GM18508 (cell line): ENCODE measurements around the gene H2BW2.
"Not testable (repeated sequence)": the region's sequence is repeated elsewhere in the genome, so short reads cannot be mapped to it uniquely, and the experiment has no call there.

ENCODE experiments used
- ATAC-seq: cut with Tn5 transposase; IDR thresholded peaks from one replicate; pipeline ENCODE4 v1.9.1; 2021; ENCODE audit warnings: moderate number of reproducible peaks; ENCODE audit not compliant: insufficient read depth, unreplicated experiment

Gene H2BW2

DNA sequence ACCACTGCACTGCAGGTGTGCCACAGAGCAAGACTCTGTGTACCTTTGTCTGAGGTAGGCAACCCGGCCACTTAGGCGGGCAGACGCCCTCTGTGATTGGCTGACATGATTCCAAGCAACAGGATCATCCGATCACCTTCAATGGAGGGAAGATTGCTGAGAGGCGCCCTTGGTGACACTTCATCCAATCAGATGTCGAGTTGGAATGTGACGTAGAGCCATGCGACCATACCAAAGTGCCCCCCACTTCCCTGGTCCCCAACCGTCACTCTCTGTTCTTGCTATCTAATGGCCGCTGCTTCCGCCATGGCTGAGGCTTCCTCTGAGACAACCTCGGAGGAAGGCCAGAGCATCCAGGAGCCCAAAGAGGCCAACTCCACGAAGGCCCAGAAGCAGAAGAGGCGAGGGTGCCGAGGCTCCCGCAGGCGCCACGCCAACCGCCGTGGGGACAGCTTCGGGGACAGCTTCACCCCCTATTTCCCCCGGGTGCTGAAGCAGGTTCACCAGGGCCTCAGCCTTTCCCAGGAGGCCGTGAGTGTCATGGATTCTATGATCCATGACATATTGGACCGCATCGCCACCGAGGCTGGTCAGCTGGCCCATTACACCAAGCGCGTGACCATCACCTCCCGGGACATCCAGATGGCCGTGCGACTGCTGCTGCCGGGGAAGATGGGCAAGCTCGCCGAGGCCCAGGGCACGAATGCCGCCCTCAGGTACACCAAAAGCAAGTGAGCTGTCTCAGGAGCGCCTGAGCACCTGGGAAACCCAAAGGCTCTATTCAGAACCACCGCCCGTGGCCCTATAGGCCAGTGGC, at the start of gene H2BW2:
Gene H2BW2 (plus strand): TSS at position 268 of the 817 bp plus-strand sequence. CDS start 39 bp downstream, at position 307.
- ATAC-seq: no peak

DNA sequence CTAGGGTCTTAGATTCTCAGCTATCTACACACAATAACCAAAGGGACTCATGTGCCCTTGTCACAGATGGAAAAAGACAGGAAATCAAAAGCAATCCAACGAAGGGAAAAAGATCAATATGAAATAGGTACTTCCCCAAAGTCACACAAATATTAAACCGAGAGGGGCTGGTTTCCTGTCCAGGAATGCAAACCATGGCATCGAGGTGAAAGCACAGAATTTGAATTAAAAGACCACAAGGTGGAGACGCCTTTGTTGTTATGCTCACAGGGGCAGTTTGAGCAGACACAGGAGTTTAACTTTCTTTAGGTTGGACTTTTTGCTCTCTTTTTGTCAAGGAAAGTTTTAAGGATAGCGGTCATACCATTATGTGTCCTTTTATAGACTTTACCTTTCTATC, 40.5 kb upstream of the H2BW2 start:
- ATAC-seq: peak; percentile 71

DNA sequence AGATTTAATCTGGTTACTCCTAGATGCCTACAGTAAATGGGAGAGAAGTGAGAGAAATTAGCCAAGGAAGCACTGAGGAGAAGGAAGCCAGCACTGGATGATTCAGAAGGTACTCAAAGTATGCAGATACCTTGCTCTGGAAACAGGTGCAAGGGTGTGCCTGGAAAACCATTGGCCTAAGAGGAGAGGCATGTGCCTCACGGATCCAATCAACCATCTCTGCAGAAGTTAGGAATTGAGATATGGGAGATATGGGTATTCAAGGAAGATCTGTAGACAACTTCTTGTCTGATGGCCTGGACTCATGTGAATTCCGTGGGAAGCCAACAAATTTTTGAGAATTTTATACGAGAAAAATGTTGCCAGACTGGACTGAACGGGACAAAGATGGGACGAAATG, 30.9 kb upstream of the H2BW2 start:
- no peak for ATAC-seq

DNA sequence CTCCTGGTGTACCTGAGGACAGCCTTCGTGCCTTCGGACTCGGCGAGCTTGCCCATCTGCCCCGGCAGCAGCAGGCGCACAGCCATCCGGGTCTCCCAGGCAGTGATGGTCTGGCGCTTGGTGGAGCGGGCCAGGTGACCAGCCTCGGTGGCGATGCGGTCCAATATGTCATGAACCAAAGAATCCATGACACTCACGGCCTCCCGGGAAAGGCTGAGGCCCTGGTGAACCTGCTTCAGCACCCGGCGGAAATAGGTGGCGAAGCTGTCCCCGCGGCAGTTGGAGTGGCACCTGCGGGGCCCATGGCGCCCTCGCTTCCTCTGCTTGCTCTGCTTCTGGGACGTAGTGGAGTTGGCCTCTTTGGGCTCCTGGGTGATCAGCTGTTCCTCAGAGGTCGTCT, 26.6 kb upstream of the H2BW2 start:
- no peak for ATAC-seq

DNA sequence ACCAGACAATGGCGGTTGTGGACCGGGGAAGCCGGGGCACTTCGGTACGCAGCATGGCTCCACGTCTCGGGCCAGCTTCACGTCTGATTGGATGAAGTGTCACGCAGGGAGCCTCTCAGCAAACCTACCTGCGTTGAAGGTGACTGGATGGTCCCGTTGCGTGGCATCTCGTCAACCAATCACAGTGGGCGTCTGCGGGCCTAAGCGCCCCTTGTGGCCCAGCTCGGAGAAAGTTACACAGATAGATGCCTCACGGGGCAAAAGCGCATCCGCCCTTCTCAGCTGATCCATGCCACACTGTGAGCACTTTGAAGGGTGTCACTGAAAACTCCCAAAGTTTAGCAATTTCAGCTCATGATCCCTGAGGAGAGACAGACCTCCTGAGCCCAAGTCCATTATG, 26.1 kb upstream of the H2BW2 start, which contains the start of gene H2BW1:
Gene H2BW1 (minus strand): TSS at position 103 of the 400 bp plus-strand sequence. CDS start 132 bp downstream, outside the sequence.
- no peak for ATAC-seq

DNA sequence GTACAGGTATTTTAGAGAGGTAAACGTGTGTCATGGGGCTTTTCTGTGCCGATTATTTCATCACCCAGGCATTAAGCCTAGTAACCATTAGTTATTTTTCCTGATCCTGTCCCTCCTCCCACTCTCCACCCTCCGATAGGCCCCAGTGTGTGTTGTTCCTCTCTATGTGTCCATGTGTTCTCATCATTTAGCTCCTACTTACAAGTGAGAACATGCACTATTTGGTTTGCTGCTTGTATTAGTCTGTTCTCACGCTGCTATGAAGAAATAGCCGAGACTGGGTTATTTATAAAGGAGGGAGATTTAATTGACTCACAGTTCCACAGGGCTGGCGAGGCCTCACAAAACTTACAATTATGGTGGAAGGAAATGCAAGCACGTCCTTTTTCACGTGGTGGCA, 24.2 kb upstream of the H2BW2 start:
- ATAC-seq: not testable (repeated sequence)

DNA sequence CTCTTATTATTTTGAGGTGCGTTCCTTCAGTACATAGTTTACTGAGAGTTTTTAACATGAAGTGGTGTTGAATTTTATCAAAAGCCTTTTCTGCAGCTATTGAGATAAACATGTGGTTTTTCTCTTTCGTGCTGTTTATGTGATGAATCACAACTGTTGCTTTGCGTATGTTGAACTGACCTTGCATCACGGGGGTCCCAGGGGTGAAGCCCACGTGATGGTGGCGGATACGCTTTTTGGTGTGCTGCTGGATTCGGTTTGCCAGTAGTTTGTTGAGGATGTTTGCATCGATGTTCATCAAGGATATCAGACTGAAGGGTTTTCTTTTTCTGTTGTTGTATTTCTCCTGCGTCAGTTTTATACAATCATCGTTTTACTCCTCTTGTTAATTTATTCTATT, 21.6 kb upstream of the H2BW2 start:
- ATAC-seq: no peak

DNA sequence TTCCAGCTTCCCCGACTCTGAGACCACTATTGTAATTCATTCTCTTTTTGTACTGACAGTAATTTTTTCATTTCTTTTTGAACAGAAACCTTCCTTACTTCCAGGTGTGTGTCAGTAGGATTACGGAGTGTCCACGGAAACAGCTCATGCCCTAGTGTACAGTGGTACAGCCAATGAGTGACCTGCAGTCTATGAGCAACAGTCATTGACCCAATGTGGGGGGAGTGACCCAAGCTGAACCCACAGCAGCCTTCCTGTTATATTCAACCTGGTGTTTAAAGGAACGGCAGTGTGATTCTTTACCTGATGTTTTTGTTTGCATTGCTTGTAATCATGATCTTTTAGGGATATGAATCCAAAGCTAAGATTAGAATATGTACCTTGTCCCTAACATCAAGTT, 1.2 kb downstream of the H2BW2 start:
- ATAC-seq: no peak

DNA sequence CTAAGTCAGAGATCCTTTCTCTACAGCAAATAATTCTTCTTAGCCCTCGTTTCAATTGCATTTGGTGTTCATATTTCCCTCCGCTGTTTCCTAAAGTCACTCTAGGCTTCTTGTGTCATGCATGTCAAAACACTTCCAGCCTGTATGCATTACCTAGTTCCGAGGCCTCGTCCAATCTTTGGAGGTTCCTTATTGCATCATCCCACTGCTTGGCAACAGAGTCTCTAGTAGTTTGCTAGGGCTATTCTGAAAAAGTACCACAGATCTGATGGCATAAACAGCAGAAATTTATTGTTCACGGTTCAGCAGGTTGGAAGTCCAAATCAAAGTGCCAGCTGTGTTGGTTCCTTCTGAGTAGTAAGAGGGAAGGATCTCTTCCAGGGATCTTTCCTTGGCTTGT, 5.9 kb downstream of the H2BW2 start:
- no peak for ATAC-seq

DNA sequence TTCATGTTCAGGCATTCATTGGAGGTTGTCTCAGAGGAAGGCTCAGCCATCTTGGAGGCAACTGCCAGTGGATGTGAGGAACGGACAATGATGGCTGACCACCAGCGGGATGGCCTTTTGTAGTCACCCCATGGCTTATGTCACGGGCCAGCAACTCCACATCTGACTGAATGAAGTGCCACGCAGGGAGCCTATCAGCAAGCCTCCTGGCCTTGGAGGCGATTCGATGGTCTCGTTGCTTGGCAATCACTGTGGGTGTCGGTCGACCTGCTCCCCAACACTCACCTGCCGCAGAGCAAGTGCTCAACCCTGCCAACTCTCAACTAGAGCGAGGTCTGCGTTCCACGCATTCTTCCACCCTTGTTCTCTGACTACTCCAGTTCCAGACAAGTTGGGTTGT, 7.4 kb downstream of the H2BW2 start:
- no peak for ATAC-seq

DNA sequence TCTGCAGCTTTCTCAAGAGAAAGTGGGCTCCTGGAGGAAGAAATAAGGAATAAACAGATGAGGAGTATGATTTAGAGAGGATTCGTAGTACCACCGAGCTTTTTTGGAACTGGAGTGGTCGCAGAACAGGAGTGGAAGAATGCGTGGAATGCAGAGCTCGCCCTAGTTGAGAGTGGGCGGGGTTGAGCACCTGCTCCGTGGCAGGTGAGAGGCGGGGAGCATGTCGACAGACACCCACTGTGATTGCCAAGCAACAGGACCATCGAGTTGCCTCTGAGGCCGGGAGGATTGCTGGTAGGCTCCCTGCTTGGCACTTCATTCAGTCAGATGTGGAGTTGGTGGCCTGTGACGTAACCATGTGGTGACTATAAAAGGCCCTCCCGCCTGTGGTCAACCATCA, 15.2 kb downstream of the H2BW2 start:
- ATAC-seq: not testable (repeated sequence)

DNA sequence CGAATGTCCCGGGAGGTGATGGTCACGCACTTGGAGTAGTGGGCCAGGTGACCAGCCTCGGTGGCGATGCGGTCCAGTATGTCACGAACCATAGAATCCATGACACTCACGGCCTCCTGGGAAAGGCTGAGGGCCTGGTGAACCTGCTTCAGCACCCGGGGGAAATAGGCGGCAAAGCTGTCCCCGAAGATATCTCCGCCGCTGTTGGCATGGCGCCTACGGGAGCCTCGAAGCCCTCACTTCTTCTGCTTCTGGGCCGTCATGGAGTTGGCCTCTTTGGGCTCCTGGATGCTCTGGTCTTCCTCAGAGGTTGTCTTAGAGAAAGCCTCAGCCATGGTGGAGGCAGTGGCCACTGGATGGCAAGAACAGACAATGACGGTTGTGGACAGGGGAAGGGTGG, 22.9 kb downstream of the H2BW2 start:
- ATAC-seq: not testable (repeated sequence)

DNA sequence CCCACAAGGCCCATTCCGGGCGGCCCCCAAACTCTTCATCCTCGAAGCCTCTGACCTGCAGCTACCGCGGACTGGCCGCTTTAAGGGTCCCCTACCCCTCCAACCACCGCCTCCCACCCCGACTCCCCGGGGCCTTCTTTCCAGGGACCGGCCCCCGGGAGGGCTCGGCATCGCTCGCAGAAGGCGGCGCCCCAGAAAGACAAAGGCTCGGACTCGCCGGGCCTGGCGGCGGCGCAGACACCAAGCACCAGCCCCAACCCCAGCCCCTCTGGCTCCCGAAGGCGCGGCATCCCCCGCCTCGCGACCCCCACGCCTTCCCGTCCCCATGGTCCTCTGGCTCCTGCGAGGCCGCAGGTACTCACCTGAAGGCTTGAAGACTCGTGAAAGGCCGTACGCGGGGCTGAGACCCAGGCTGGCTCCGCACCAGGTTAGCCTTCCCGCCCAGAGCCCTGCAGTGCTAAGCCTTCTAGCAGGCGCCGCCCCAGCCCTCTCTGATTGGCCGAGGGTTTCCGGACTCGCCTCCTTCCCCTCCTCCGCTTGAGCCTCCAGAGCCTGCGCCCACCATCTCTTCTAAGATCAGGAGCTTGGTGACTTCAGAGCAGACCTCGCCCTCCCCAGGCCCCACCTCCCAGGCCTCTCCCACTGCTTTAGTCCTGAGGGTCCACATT, 36.2 kb downstream of the H2BW2 start, which contains the start of gene TMSB15C:
Gene TMSB15C (minus strand): TSS at position 459 of the 668 bp plus-strand sequence.
- peak; percentile 79 for ATAC-seq

DNA sequence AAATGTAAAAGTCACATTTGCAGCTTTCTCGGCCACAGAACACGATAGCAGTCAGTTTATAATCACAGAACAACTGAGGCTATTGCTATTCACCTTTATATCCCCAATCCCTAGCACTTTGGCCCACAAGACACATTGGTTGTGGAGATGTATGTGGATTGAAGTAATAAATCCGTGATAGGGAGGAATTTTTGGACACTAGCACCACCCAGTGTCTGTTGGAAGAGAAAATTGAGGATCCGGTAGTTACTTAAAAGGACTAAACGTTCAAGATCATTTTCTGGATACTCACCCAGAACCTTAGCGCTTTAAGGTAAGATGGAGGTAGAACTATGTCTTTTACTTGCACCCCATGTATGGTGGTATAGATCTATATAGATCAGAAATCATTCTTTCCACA, 38.1 kb downstream of the H2BW2 start:
- not testable (repeated sequence) for ATAC-seq

DNA sequence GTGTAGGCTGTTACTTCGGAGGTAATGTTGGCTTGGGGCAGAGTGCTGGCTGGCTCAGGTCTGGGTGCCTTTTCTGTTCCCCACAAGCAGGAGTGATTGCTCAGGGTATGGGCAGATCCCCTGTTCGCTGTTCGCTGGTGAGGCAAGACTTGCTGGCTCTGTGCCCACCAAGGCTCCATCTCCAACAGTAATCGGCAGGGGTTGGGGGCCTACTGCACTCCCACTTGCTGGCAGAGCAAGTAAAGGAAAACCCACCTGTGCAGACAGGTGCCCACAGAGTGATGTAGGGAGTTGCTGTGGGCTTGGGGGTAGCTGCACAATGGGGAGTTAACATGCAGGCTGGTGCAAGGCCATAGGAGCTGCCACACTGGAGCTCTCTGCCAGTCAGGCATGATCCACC, 44.3 kb downstream of the H2BW2 start:
- no peak for ATAC-seq

DNA sequence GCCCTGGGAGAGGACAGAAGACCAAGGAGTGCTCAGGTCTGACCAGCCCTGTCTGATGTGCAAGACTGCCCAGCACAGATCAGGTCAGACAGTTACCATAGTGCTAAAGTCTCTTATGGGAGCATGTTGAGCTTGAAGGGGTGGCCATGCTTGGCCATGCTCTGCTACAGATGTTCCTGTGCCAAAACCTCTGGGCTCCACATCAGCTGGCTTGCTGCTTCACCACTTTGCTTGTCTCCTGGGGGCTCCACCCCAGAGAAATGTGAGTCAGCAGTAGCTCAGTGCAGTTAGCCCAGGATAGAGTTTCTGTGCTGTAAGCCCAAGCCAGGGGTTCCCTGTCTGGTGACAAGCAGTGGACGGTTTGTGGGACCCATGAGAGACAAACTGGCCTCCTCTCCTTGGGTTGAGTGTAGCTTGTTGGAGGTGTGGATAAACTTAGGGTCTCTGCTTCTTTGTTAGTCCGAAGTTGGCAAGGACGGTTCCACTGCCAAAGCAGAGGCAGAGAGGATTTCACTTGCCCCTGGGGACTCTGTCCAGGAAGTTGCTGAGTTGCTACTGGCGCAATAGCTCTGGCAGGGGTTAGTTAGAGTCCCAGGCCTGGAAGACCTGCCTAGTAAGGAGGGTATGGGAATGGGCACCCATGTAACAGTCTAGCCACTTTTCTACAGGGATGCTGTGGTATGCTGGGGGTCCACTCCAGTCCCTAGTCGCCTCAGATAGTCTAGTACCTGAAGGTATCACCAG, 45.0 kb downstream of the H2BW2 start:
- ATAC-seq: no peak

DNA sequence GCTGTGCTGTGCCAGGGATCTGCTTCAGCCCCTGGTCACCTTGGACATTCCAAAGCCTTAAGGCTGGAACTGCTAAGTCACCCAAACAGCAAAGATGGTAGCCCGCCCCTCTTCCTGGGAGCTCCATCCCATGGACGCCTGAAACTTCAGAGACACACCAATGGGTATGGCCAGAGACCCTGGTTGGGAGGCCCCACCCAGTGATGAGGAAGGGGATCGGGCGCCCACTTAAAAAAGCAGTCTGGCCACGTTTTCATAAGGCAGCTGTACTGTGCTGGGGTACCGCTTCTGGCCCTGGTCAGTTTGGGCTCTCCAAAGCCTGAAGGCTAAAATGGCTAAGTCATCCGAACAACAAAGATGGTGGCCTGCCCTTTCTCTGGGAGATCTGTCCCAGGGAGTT, 45.7 kb downstream of the H2BW2 start:
- no peak for ATAC-seq

DNA sequence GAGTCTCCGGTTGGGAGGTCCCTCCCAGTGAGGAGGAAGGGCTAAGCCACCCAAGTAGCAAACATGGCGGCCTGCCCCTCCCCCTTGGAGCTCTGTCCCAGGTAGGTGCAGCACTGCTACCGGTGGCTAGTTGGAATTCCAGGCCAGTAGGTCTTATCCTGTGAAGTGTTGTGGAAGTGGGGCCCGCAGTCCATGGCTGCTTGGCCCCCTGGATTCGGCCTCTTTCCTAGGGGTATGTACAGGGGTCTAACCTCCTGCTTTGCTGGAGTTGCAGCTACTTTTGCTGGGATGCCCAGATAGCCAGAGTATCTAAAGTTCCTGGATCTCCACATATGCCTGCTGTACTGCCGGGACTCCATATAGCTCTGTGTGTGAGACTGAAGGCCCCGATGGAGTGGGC, 46.2 kb downstream of the H2BW2 start:
- ATAC-seq: no peak
